ENCODE data around the gene OFD1.

DNA sequence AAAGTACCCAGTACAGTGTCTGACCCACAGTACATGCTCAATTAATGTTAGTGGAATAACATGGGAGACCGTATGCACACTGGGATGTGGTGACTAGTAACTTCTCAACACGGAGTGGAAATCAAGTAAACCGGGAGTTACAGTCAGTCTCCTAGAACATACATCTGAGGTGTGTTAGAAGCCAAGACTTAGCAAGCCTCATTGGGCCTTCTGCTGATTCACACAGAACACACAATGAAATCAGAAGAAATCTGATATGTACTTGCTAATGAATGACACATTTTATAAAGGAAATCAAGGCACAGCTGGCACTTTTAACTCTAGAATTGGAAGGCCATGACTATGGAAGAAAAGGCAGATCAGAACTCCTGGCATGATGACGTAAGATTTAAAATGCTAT, 13.2 kb upstream of the OFD1 start:
- TF ChIP-seq, protein P1, sequence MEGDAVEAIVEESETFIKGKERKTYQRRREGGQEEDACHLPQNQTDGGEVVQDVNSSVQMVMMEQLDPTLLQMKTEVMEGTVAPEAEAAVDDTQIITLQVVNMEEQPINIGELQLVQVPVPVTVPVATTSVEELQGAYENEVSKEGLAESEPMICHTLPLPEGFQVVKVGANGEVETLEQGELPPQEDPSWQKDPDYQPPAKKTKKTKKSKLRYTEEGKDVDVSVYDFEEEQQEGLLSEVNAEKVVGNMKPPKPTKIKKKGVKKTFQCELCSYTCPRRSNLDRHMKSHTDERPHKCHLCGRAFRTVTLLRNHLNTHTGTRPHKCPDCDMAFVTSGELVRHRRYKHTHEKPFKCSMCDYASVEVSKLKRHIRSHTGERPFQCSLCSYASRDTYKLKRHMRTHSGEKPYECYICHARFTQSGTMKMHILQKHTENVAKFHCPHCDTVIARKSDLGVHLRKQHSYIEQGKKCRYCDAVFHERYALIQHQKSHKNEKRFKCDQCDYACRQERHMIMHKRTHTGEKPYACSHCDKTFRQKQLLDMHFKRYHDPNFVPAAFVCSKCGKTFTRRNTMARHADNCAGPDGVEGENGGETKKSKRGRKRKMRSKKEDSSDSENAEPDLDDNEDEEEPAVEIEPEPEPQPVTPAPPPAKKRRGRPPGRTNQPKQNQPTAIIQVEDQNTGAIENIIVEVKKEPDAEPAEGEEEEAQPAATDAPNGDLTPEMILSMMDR (IDR thresholded peaks at IDR 0.05): no peak
- TF ChIP-seq POLR2AphosphoS5 (IDR thresholded peaks at IDR 0.05): no peak
- no peak for TF ChIP-seq POLR2A (IDR thresholded peaks at IDR 0.05)

Data from prostate gland (tissue), 2 donors.